Measurements from ENCODE around the gene HEPH. TPM values are rescaled to one million over a fixed set of nuclear protein-coding genes. Genes with fewer than 3 reads are reported as not detected.

HEPH gene
- total and polyA plus RNA-seq, 9 of the 15 experiments (the other 6 are each of a cell fraction or from before 2014, with no cell fraction given), result 22.4 to 67.6 (median 42.9) TPM

DNA sequence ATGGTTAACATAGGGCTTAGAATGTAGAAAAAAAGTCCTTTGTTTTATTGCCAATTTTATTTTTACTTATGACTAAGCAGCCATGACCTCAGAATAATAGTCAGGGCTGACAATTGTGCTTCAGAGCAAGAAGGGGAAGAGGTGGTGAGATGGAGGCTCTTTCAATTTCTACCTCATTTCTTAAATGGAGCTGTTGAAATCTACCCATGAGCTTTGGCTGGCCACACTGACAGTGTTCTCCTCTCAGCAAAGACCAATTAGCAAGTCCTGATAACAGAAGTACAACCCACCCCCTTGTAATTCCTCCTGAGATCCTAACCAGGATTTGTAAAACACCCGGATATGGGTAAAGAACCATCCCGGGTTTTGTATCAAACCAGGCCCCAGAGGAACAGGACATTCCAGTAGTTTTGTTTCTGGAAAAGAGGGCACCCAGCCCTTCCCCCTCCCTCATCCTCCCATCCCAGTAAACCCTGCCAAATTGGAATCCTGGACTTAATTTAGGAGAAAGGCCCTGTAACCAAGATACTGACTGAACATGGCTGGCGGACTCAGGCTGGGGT, at the start of gene HEPH (continued):
- peak in 1 of 3 experiments; percentile 53 for TF ChIP-seq YY1 (IDR thresholded peaks at IDR 0.05; ENCODE audit: borderline replicate concordance in 1 of 3, control insufficient read depth in 1 of 3, extremely low read depth in 1 of 3, insufficient read depth in 3 of 3, insufficient read length in 1 of 3, insufficient replicate concordance in 2 of 3, low read depth in 1 of 3, low read length in 2 of 3)
- no peak for TF ChIP-seq CREBBP (IDR thresholded peaks at IDR 0.05; ENCODE audit: low read depth, low read length)
- TF ChIP-seq U2AF2 (optimal IDR thresholded peaks at IDR 0.05; ENCODE audit: low read depth, low read length), result no peak
- TF ChIP-seq E2F3 (CRISPR knock-in tag; IDR thresholded peaks at IDR 0.05), result no peak
- TF ChIP-seq, protein P1, sequence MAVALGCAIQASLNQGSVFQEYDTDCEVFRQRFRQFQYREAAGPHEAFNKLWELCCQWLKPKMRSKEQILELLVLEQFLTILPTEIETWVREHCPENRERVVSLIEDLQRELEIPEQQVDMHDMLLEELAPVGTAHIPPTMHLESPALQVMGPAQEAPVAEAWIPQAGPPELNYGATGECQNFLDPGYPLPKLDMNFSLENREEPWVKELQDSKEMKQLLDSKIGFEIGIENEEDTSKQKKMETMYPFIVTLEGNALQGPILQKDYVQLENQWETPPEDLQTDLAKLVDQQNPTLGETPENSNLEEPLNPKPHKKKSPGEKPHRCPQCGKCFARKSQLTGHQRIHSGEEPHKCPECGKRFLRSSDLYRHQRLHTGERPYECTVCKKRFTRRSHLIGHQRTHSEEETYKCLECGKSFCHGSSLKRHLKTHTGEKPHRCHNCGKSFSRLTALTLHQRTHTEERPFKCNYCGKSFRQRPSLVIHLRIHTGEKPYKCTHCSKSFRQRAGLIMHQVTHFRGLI (CRISPR knock-in tag; IDR thresholded peaks at IDR 0.05), result no peak
- no peak for TF ChIP-seq DACH1 (IDR thresholded peaks at IDR 0.05; ENCODE audit: partially characterized antibody)
- TF ChIP-seq, protein P2, sequence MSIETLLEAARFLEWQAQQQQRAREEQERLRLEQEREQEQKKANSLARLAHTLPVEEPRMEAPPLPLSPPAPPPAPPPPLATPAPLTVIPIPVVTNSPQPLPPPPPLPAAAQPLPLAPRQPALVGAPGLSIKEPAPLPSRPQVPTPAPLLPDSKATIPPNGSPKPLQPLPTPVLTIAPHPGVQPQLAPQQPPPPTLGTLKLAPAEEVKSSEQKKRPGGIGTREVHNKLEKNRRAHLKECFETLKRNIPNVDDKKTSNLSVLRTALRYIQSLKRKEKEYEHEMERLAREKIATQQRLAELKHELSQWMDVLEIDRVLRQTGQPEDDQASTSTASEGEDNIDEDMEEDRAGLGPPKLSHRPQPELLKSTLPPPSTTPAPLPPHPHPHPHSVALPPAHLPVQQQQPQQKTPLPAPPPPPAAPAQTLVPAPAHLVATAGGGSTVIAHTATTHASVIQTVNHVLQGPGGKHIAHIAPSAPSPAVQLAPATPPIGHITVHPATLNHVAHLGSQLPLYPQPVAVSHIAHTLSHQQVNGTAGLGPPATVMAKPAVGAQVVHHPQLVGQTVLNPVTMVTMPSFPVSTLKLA (conservative IDR thresholded peaks at IDR 0.05), result 0 out of 4 replicates have a peak, but pooled peaks of 1 of the 2 experiments have one; percentile 35
- no peak for TF ChIP-seq CHD1 (IDR thresholded peaks at IDR 0.05; ENCODE audit: low read length)
- no peak for TF ChIP-seq ZNF12 (CRISPR knock-in tag; IDR thresholded peaks at IDR 0.05)
- TF ChIP-seq ZNF778 (CRISPR knock-in tag; IDR thresholded peaks at IDR 0.05), result no peak
- TF ChIP-seq ZNF780A (CRISPR knock-in tag; IDR thresholded peaks at IDR 0.05), result no peak
- TF ChIP-seq HDAC8 (tag; IDR thresholded peaks at IDR 0.05), result no peak
- peak; percentile 39; the same call in 1 of the 2 replicates for TF ChIP-seq PHF8 (IDR thresholded peaks at IDR 0.05; ENCODE audit: borderline replicate concordance, low read length)
- no peak for TF ChIP-seq HDGF (IDR thresholded peaks at IDR 0.05)
- TF ChIP-seq RBM34 (IDR thresholded peaks at IDR 0.05; ENCODE audit: borderline replicate concordance, insufficient read depth, low read length), result no peak
- TF ChIP-seq CBFA2T2 (conservative IDR thresholded peaks at IDR 0.05), result no peak
- TF ChIP-seq WHSC1 (IDR thresholded peaks at IDR 0.05; ENCODE audit: low read length), result no peak
- TF ChIP-seq, protein P3, sequence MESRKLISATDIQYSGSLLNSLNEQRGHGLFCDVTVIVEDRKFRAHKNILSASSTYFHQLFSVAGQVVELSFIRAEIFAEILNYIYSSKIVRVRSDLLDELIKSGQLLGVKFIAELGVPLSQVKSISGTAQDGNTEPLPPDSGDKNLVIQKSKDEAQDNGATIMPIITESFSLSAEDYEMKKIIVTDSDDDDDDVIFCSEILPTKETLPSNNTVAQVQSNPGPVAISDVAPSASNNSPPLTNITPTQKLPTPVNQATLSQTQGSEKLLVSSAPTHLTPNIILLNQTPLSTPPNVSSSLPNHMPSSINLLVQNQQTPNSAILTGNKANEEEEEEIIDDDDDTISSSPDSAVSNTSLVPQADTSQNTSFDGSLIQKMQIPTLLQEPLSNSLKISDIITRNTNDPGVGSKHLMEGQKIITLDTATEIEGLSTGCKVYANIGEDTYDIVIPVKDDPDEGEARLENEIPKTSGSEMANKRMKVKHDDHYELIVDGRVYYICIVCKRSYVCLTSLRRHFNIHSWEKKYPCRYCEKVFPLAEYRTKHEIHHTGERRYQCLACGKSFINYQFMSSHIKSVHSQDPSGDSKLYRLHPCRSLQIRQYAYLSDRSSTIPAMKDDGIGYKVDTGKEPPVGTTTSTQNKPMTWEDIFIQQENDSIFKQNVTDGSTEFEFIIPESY (CRISPR knock-in tag; IDR thresholded peaks at IDR 0.05), result no peak
- no peak for TF ChIP-seq DNMT1 (IDR thresholded peaks at IDR 0.05)
- TF ChIP-seq, protein P4, sequence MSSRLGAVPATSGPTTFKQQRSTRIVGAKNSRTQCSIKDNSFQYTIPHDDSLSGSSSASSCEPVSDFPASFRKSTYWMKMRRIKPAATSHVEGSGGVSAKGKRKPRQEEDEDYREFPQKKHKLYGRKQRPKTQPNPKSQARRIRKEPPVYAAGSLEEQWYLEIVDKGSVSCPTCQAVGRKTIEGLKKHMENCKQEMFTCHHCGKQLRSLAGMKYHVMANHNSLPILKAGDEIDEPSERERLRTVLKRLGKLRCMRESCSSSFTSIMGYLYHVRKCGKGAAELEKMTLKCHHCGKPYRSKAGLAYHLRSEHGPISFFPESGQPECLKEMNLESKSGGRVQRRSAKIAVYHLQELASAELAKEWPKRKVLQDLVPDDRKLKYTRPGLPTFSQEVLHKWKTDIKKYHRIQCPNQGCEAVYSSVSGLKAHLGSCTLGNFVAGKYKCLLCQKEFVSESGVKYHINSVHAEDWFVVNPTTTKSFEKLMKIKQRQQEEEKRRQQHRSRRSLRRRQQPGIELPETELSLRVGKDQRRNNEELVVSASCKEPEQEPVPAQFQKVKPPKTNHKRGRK (tag; IDR thresholded peaks at IDR 0.05), result no peak
- TF ChIP-seq SNRNP70 (optimal IDR thresholded peaks at IDR 0.05; ENCODE audit: low read depth, low read length), result no peak
- no peak for TF ChIP-seq HNRNPUL1 (IDR thresholded peaks at IDR 0.05; ENCODE audit: low read length)
- no peak for TF ChIP-seq STAT5A (IDR thresholded peaks at IDR 0.05; ENCODE audit: borderline replicate concordance, low read length)
